GM21825 (cell line): ENCODE measurements around the gene ZSCAN30.

ENCODE experiments used
- ATAC-seq: cut with Tn5 transposase; IDR thresholded peaks from one replicate; pipeline ENCODE4 v1.9.1; 2021; ENCODE audit warnings: mild to moderate bottlenecking, moderate library complexity; ENCODE audit not compliant: unreplicated experiment

Gene ZSCAN30

GRCh38 chr18:35282353-35282752 lies 7.7 kb downstream of the ZSCAN30 start:
- ATAC-seq, result no peak

GRCh38 chr18:35278969-35279368 lies 11.1 kb downstream of the ZSCAN30 start:
- ATAC-seq, result no peak

GRCh38 chr18:35278085-35278484 lies 11.9 kb downstream of the ZSCAN30 start:
- ATAC-seq, result no peak

- ATAC-seq, result no peak
Observed at GRCh38 chr18:35277633-35278032, 12.4 kb downstream of the ZSCAN30 start.

GRCh38 chr18:35276267-35276666 lies 13.8 kb downstream of the ZSCAN30 start:
- no peak for ATAC-seq

- ATAC-seq, result no peak
Observed at GRCh38 chr18:35271656-35272055, 18.4 kb downstream of the ZSCAN30 start.

- ATAC-seq, result no peak
Observed at GRCh38 chr18:35268821-35269220, 21.2 kb downstream of the ZSCAN30 start.

- no peak for ATAC-seq
Observed at GRCh38 chr18:35267809-35268208, 22.2 kb downstream of the ZSCAN30 start.

- ATAC-seq, result peak; percentile 85
Observed at GRCh38 chr18:35267161-35267651, 22.8 kb downstream of the ZSCAN30 start.

- no peak for ATAC-seq
Observed at GRCh38 chr18:35264409-35264808, 25.6 kb downstream of the ZSCAN30 start.

- no peak for ATAC-seq
Observed at GRCh38 chr18:35256947-35257346, 33.1 kb downstream of the ZSCAN30 start.

- no peak for ATAC-seq
Observed at GRCh38 chr18:35253655-35254287, 36.3 kb downstream of the ZSCAN30 start.

GRCh38 chr18:35252466-35252865 lies 37.6 kb downstream of the ZSCAN30 start:
- ATAC-seq, result no peak

GRCh38 chr18:35248429-35248828 lies 41.6 kb downstream of the ZSCAN30 start:
- ATAC-seq, result no peak

- peak; percentile 54 for ATAC-seq
Observed at GRCh38 chr18:35247412-35248249, 42.4 kb downstream of the ZSCAN30 start.

GRCh38 chr18:35246831-35247230 lies 43.2 kb downstream of the ZSCAN30 start:
- no peak for ATAC-seq

- ATAC-seq, result no peak
Observed at GRCh38 chr18:35245719-35246317, 44.2 kb downstream of the ZSCAN30 start.

- no peak for ATAC-seq
Observed at GRCh38 chr18:35244671-35245070, 45.4 kb downstream of the ZSCAN30 start.

- ATAC-seq, result no peak
Observed at GRCh38 chr18:35242426-35242825, 47.6 kb downstream of the ZSCAN30 start.

GRCh38 chr18:35241448-35241804 lies 48.6 kb downstream of the ZSCAN30 start:
- no peak for ATAC-seq

GRCh38 chr18:35240664-35241447 lies 49.2 kb downstream of the ZSCAN30 start, which contains the start of gene ZNF397:
Gene ZNF397 (plus strand): TSS chr18:35241034. CDS start chr18:35242471, 1,437 bp downstream.
- ATAC-seq, result peak; percentile 99
